Measurements from ENCODE around the gene PDLIM7.

- TF ChIP-seq CTCF (IDR thresholded peaks at IDR 0.05) (no peak), POLR2A (IDR thresholded peaks at IDR 0.05) (no peak), POLR2AphosphoS5 (IDR thresholded peaks at IDR 0.05) (no peak), EP300 (IDR thresholded peaks at IDR 0.05) (no peak)
Measured at GRCh38 chr5:177457852-177458681, 39.3 kb downstream of the PDLIM7 start.
